Liver (tissue), 9 donors: Measurements from ENCODE around the gene BEGAIN. TPM values are rescaled to one million over a fixed set of nuclear protein-coding genes. Genes with fewer than 3 reads are reported as not detected.

Experiments used
- DNase-seq: peaks from one replicate; pipeline ENCODE4 v3.0.0-alpha.2; 2017; ENCODE audit warnings: low spot score
- H3K27ac ChIP-seq, 2 donors: one replicate each; pipeline ENCODE4 v1.7.0; 2013; ENCODE audit warnings: inconsistent platforms in 2 of 2, low read length in 2 of 2, control low read depth in 1 of 2, low read depth in 1 of 2, mild to moderate bottlenecking in 1 of 2
- H3K27me3 ChIP-seq, 4 donors: one replicate each; pipeline versions ENCODE4 v1.6.1 to v1.7.0; 2013; ENCODE audit warnings: low read length in 3 of 4, inconsistent platforms in 1 of 4, mild to moderate bottlenecking in 1 of 4, moderate library complexity in 1 of 4; ENCODE audit not compliant: control insufficient read depth in 4 of 4, insufficient read depth in 4 of 4
- H3K36me3 ChIP-seq, 4 donors: one replicate each; pipeline versions ENCODE4 v1.6.1 to v1.7.0; 2013; ENCODE audit warnings: low read length in 3 of 4, mild to moderate bottlenecking in 3 of 4, low read depth in 1 of 4, moderate library complexity in 1 of 4; ENCODE audit not compliant: control insufficient read depth in 4 of 4, insufficient read depth in 3 of 4
- H3K4me1 ChIP-seq, 4 donors: one replicate each; pipeline versions ENCODE4 v1.6.1 to v1.7.0; 2013; ENCODE audit warnings: low read length in 3 of 4, mild to moderate bottlenecking in 3 of 4, moderate library complexity in 1 of 4; ENCODE audit not compliant: control insufficient read depth in 4 of 4, insufficient read depth in 4 of 4
- H3K4me3 ChIP-seq, 3 donors: one replicate each; pipeline versions ENCODE4 v1.6.1 to v1.7.0; 2013; ENCODE audit warnings: low read length in 3 of 3, control low read depth in 1 of 3, low read depth in 1 of 3, mild to moderate bottlenecking in 1 of 3
- H3K9ac ChIP-seq, 2 donors: one replicate each; pipeline ENCODE4 v1.7.0; 2013; ENCODE audit warnings: low read length in 2 of 2, mild to moderate bottlenecking in 2 of 2, moderate library complexity in 2 of 2, control low read depth in 1 of 2, low read depth in 1 of 2
- H3K9me3 ChIP-seq, 4 donors: one replicate each; pipeline versions ENCODE4 v1.6.1 to v1.7.0; 2013; ENCODE audit warnings: low read length in 3 of 4; ENCODE audit not compliant: control insufficient read depth in 4 of 4
- ATF3 ChIP-seq: IDR thresholded peaks from 2 replicates; pipeline ENCODE4 v1.6.1; 2016; ENCODE audit warnings: antibody characterized with exemption
- CTCF ChIP-seq: fragments of 150-350 bp; IDR thresholded peaks from 2 replicates; pipeline ENCODE4 v1.5.1; 2017; ENCODE audit warnings: improper control_type of control experiment, low read depth, low read length; ENCODE audit not compliant: missing input control
- EGR1 ChIP-seq, 2 donors: IDR thresholded peaks; 2 replicates each; pipeline ENCODE4 v1.6.1; 2016 to 2018; ENCODE audit warnings: antibody characterized with exemption in 2 of 2, low read depth in 2 of 2
- FOXA1 ChIP-seq: IDR thresholded peaks from 2 replicates; pipeline ENCODE4 v1.6.1; 2016; ENCODE audit warnings: antibody characterized with exemption
- HNF4G ChIP-seq: IDR thresholded peaks from 2 replicates; pipeline ENCODE4 v1.6.1; 2016; ENCODE audit warnings: antibody characterized with exemption
- JUND ChIP-seq, 2 donors: IDR thresholded peaks; 2 replicates each; pipeline ENCODE4 v1.6.1; 2016; ENCODE audit warnings: antibody characterized with exemption in 2 of 2
- NR2F2 ChIP-seq: IDR thresholded peaks from 2 replicates; pipeline ENCODE4 v1.6.1; 2016; ENCODE audit warnings: antibody characterized with exemption
- RAD21 ChIP-seq, 2 donors: IDR thresholded peaks; 2 replicates each; pipeline ENCODE4 v1.6.1; 2016; ENCODE audit warnings: antibody characterized with exemption in 2 of 2, mild to moderate bottlenecking in 2 of 2
- REST ChIP-seq: IDR thresholded peaks from 2 replicates; pipeline ENCODE4 v1.6.1; 2016; ENCODE audit warnings: antibody characterized with exemption, mild to moderate bottlenecking
- RXRA ChIP-seq, 2 donors: IDR thresholded peaks; 2 replicates each; pipeline ENCODE4 v1.6.1; 2017 to 2018; ENCODE audit warnings: antibody characterized with exemption in 2 of 2, mild to moderate bottlenecking in 1 of 2
- SP1 ChIP-seq: IDR thresholded peaks from 2 replicates; pipeline ENCODE4 v1.6.1; 2018; ENCODE audit warnings: antibody characterized with exemption, mild to moderate bottlenecking
- TAF1 ChIP-seq: conservative IDR thresholded peaks from 2 replicates; pipeline ENCODE4 v1.6.1; 2016; ENCODE audit warnings: antibody characterized with exemption, mild to moderate bottlenecking
- YY1 ChIP-seq: IDR thresholded peaks from 2 replicates; pipeline ENCODE4 v1.6.1; 2016; ENCODE audit warnings: antibody characterized with exemption, mild to moderate bottlenecking
- WGBS: extraction: QIAGEN DNeasy Blood & Tissue Kit; methylation state at CpG from one replicate; pipeline ENCODE4 v1.1.7; 2013; 5-methylcytosine and 5-hydroxymethylcytosine counted together
- polyA plus RNA-seq, 2 donors: library from polyadenylated mRNA; stranded (reverse) in 1 of 2; unstranded in 1 of 2; fragments of 200-250 nt in 1 of 2; fragments of >200 nt in 1 of 2; fragmentation: Nextera tagmentation in 1 of 2; extraction: Ambion mirVana in 1 of 2; gene quantifications; one replicate each; pipeline versions ENCODE4 v1.2.1 to v1.2.3, GENCODE V29; 2013 to 2015
- total RNA-seq, 2 donors: library from RNA; depleted of rRNA; stranded (reverse); fragments of >200 nt; gene quantifications; one replicate each; pipeline ENCODE4 v1.2.3, GENCODE V29; 2014
- TF ChIP-seq, protein P1 (sequence below): IDR thresholded peaks from 2 replicates; pipeline ENCODE4 v1.6.1; 2016; ENCODE audit warnings: antibody characterized with exemption
- TF ChIP-seq, protein P2 (sequence below): IDR thresholded peaks from 2 replicates; pipeline ENCODE4 v1.6.1; 2016; ENCODE audit warnings: antibody characterized with exemption
- donor health status: healthy.
- donor health status: healthy.
- donor health status: healthy.
- donor health status: healthy.
- donor health status: healthy.

The BEGAIN gene
- total and polyA plus RNA-seq, 4 donors: 0.11 to 1.9 (median 0.29) TPM

DNA sequence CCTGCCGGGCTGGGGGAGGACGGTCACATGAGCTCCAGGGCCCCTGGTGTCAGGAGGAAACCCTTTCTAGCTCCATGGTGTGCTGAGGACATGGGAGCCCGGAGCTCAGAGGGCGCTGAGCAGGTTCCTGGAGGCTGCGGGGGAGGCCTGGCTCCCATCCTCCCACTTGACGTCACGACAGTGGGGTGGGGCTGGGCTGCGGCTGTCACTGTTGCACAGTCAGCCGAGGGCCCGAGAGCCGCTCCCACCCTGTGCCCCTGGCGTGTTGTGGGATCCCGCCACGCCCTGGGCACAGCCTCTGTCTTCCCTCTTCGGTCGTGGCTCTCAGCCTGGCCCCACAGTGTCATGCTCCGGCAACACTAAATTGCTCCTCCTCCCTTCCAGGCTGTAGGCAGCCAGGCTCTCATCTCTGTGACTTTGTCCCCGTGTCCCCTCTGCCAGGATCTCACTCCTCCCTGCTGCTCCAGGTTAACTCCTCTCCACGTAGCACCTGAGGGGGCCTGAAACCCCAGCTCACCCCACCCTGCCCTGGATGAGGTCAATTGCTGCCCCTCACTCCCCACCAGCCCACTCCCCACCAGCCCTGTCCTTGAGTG lies 33.0 kb downstream of the BEGAIN start:
- TF ChIP-seq, protein P1, sequence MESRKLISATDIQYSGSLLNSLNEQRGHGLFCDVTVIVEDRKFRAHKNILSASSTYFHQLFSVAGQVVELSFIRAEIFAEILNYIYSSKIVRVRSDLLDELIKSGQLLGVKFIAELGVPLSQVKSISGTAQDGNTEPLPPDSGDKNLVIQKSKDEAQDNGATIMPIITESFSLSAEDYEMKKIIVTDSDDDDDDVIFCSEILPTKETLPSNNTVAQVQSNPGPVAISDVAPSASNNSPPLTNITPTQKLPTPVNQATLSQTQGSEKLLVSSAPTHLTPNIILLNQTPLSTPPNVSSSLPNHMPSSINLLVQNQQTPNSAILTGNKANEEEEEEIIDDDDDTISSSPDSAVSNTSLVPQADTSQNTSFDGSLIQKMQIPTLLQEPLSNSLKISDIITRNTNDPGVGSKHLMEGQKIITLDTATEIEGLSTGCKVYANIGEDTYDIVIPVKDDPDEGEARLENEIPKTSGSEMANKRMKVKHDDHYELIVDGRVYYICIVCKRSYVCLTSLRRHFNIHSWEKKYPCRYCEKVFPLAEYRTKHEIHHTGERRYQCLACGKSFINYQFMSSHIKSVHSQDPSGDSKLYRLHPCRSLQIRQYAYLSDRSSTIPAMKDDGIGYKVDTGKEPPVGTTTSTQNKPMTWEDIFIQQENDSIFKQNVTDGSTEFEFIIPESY: no peak
- TF ChIP-seq, protein P2, sequence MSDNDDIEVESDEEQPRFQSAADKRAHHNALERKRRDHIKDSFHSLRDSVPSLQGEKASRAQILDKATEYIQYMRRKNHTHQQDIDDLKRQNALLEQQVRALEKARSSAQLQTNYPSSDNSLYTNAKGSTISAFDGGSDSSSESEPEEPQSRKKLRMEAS: no peak
- TF ChIP-seq NR2F2 (no peak), YY1 (no peak), TAF1 (no peak), EGR1 (IDR thresholded peaks at IDR 0.05; ENCODE audit: low read depth in 2 of 2) (no peak), CTCF (no peak), ATF3 (no peak), RXRA (IDR thresholded peaks at IDR 0.05) (no peak), JUND (IDR thresholded peaks at IDR 0.05) (no peak)
- 53% methylated on average over 19 of the region's 19 CpGs for WGBS
- no peaks in the 10 kb centered on the region for H3K9me3 ChIP-seq
- no peaks in the 10 kb centered on the region for H3K36me3 ChIP-seq
- H3K27ac ChIP-seq: no peak overlapping the region
- no peaks in the 10 kb centered on the region for H3K4me1 ChIP-seq
- DNase-seq: no peak
- no peak overlapping the region for H3K4me3 ChIP-seq
- H3K9ac ChIP-seq: no peak overlapping the region
- H3K27me3 ChIP-seq: peaks cover 0 to 3% (median 0%) of the 10 kb centered on the region in 4 donors

- no peaks in the 10 kb centered on the region for H3K9me3 ChIP-seq
- no peaks in the 10 kb centered on the region for H3K36me3 ChIP-seq
- no peak for TF ChIP-seq HNF4G
- no peak for TF ChIP-seq REST
- TF ChIP-seq, protein P1: no peak
- no peak for TF ChIP-seq RAD21 (IDR thresholded peaks at IDR 0.05)
- no peak for TF ChIP-seq CTCF
- no peak for TF ChIP-seq RXRA (IDR thresholded peaks at IDR 0.05)
- no peak for TF ChIP-seq SP1
- TF ChIP-seq, protein P2: no peak
- TF ChIP-seq FOXA1: no peak
- peaks cover 0 to 2% (median 0%) of the 10 kb centered on the region in 4 donors for H3K27me3 ChIP-seq
- DNase-seq: no peak
- no peak overlapping the region for H3K9ac ChIP-seq
- H3K4me1 ChIP-seq: no peaks in the 10 kb centered on the region
- whole genome bisulfite sequencing: 87% methylated on average over 5 of the region's 5 CpGs
- H3K4me3 ChIP-seq: no peak overlapping the region
- H3K27ac ChIP-seq: no peak overlapping the region
These were observed 33.7 kb downstream of the BEGAIN start for GRCh38 chr14:100553471-100553870.
